PFSK-1 (cell line): ENCODE results near the gene FMN1.

Source experiments
- FOXP2 ChIP-seq: optimal IDR thresholded peaks from 2 replicates; pipeline ENCODE3; 2011; ENCODE audit warnings: borderline replicate concordance, control low read depth, inconsistent platforms; ENCODE audit not compliant: insufficient read depth; ENCODE audit errors: extremely low read length, extremely low read depth
- POLR2AphosphoS5 ChIP-seq: IDR thresholded peaks from 2 replicates; pipeline ENCODE4 v1.6.1; 2012; ENCODE audit warnings: low read depth, mild to moderate bottlenecking, control low read depth, low read length, moderate library complexity
- REST ChIP-seq, 2 experiments: IDR thresholded peaks; 2 replicates each; pipeline versions ENCODE4 v1.6.1 to v1.8.0; 2011 to 2012; ENCODE audit warnings: low read depth in 2 of 2, low read length in 2 of 2, control low read depth in 1 of 2, inconsistent platforms in 1 of 2, mild to moderate bottlenecking in 1 of 2, moderate library complexity in 1 of 2; ENCODE audit not compliant: insufficient read depth in 1 of 2
- SIN3A ChIP-seq: IDR thresholded peaks from 2 replicates; pipeline ENCODE4 v1.6.1; 2012; ENCODE audit warnings: mild to moderate bottlenecking, low read length, moderate library complexity, borderline replicate concordance; ENCODE audit not compliant: insufficient read depth
- TAF1 ChIP-seq: IDR thresholded peaks from 2 replicates; pipeline ENCODE4 v1.6.1; 2012; ENCODE audit warnings: low read length, control low read depth, borderline replicate concordance; ENCODE audit not compliant: insufficient read depth

The FMN1 gene

GRCh38 chr15:32718821-32719716, 475.4 kb downstream of the FMN1 start:
- TF ChIP-seq TAF1 (no peak), REST (IDR thresholded peaks at IDR 0.05; ENCODE audit: insufficient read depth in 1 of 2, low read depth in 2 of 2, low read length in 2 of 2) (no peak), POLR2AphosphoS5 (no peak), SIN3A (no peak), FOXP2 (no peak)

GRCh38 chr15:32718227-32718820, 476.2 kb downstream of the FMN1 start:
- TF ChIP-seq SIN3A (no peak), REST (IDR thresholded peaks at IDR 0.05; ENCODE audit: insufficient read depth in 1 of 2, low read depth in 2 of 2, low read length in 2 of 2) (no peak), FOXP2 (no peak), TAF1 (no peak), POLR2AphosphoS5 (no peak)

GRCh38 chr15:32717426-32718226, 476.9 kb downstream of the FMN1 start, which contains the start of gene GREM1:
Gene GREM1, plus strand, starts transcription at chr15:32718004. Its CDS starts 12,687 bp downstream, at chr15:32730691.
- TF ChIP-seq FOXP2 (no peak), POLR2AphosphoS5 (no peak), SIN3A (no peak), TAF1 (no peak), REST (IDR thresholded peaks at IDR 0.05; ENCODE audit: insufficient read depth in 1 of 2, low read depth in 2 of 2, low read length in 2 of 2) (no peak)

- TF ChIP-seq REST (IDR thresholded peaks at IDR 0.05; ENCODE audit: insufficient read depth in 1 of 2, low read depth in 2 of 2, low read length in 2 of 2) (no peak), SIN3A (no peak), TAF1 (no peak), POLR2AphosphoS5 (no peak), FOXP2 (no peak)
Measured at GRCh38 chr15:32716915-32717425, 477.5 kb downstream of the FMN1 start.
